SU-DHL-6 (cell line): ENCODE data around the gene RPS15.

Experiments
- CTCF ChIP-seq: fragments of 200-600 bp; sonication (generic); IDR thresholded peaks from one replicate; pipeline ENCODE4 v1.5.1; 2017; ENCODE audit warnings: antibody characterized with exemption, mild to moderate bottlenecking, low read length, moderate library complexity; ENCODE audit not compliant: insufficient read depth, poor library complexity, severe bottlenecking
- EZH2phosphoT487 ChIP-seq: fragments of 200-600 bp; sonication (generic), shearing (Covaris generic); conservative IDR thresholded peaks from 2 replicates; pipeline ENCODE4 v1.6.1; 2018; ENCODE audit warnings: mild to moderate bottlenecking, antibody characterized with exemption, low read length, moderate library complexity, mixed read lengths

DNA sequence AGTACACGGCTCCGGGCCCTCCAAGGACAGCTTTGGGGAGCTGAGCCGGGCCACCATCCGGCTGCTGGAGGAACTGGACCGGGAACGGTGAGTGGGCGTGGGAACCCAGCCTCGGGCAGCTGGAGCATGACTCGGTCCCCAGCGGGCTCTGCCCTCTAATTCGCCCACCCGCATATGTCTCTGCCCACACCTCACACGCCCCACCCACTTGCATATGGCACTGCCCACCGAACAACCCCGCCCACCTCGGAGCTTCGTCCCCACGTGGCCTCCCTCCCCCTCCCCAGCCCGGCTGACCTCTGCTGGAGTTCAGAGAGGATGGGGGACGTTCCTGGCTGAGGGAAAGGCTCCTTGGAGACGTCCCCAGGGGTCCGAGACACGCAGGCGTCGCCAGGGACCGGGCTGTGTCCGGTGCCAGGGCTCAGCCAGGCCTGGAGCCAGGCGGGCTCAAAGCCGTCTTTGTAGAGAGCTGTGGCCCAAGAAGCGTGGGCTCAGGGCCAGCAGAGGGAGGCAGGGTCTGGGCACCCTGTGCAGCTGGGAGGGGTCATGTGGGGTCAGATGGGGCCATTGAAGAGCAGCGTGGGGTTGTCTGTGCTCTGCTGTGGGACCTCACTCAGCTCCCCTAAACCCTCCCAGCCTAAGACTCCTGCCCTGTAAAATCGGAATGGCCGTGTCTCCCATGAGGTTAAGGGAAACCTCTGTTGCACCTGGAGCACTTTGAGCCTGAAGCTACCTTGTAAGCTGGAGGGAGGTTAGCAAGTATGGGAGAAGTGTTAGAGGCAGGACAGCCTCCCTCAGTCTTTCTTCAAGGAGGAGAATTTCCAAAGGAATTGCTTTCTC is 15.5 kb downstream of the RPS15 start:
- TF ChIP-seq CTCF (no peak), EZH2phosphoT487 (no peak)
